Measurements from ENCODE around the gene HLA-DRB5.

GRCh38 chr6:32491700-32492099 is 38.4 kb downstream of the HLA-DRB5 start:
- TF ChIP-seq CTCF (IDR thresholded peaks at IDR 0.05) (no peak), POLR2AphosphoS5 (IDR thresholded peaks at IDR 0.05) (no peak), EP300 (IDR thresholded peaks at IDR 0.05) (no peak)
